B cell (primary cell): ENCODE measurements around the gene MRPL54.

Experiments used
- EZH2 ChIP-seq: IDR thresholded peaks from 2 replicates; pipeline ENCODE4 v1.6.1; 2012; ENCODE audit warnings: borderline replicate concordance, low read depth, mild to moderate bottlenecking, moderate library complexity, low read length; ENCODE audit not compliant: insufficient read depth, poor library complexity, severe bottlenecking
- TF ChIP-seq, protein P1 (sequence below): fragments of 200-600 bp; IDR thresholded peaks from one replicate; pipeline ENCODE4 v1.8.0; 2022; ENCODE audit warnings: antibody characterized with exemption, mild to moderate bottlenecking

DNA sequence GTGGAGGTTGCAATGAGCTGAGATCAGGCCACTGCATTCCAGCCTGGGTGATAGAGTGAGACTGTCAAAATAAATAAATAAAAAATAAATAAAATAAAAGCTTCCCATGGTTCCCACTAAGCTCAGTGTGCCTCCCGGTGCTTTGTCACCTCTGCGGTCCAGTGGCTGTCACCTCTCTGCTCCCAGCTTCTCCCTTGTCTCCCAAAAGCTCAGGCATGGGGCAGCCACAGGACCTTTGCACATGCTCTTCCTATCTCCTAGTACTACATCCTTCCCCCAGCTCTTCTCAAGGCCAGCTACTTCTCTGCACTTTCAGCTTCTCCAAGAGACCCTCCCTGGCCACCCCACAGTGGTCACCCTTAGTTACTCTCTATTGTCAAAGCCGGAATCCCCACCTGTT, 31.3 kb downstream of the MRPL54 start:
- TF ChIP-seq, protein P1, sequence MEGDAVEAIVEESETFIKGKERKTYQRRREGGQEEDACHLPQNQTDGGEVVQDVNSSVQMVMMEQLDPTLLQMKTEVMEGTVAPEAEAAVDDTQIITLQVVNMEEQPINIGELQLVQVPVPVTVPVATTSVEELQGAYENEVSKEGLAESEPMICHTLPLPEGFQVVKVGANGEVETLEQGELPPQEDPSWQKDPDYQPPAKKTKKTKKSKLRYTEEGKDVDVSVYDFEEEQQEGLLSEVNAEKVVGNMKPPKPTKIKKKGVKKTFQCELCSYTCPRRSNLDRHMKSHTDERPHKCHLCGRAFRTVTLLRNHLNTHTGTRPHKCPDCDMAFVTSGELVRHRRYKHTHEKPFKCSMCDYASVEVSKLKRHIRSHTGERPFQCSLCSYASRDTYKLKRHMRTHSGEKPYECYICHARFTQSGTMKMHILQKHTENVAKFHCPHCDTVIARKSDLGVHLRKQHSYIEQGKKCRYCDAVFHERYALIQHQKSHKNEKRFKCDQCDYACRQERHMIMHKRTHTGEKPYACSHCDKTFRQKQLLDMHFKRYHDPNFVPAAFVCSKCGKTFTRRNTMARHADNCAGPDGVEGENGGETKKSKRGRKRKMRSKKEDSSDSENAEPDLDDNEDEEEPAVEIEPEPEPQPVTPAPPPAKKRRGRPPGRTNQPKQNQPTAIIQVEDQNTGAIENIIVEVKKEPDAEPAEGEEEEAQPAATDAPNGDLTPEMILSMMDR: no peak
- TF ChIP-seq EZH2: no peak
